Activated CD8-positive, alpha-beta memory T cell treated with anti-CD3 and anti-CD28 coated beads, Interleukin-2, amount 50 U/mL, for 48 hours (primary cell): Measurements from ENCODE around the gene GOLGA3.
"Not testable (repeated sequence)": the region's sequence is repeated elsewhere in the genome, so short reads cannot be mapped to it uniquely, and the experiment has no call there.

Experiments
- DNase-seq: peaks from one replicate; pipeline ENCODE4 v3.0.0-alpha.2; 2020

GOLGA3 gene

GRCh38 chr12:132814232-132814631 lies 14.4 kb downstream of the GOLGA3 start:
- DNase-seq, result no peak

GRCh38 chr12:132813443-132813842 lies 15.2 kb downstream of the GOLGA3 start:
- no peak for DNase-seq

DNA sequence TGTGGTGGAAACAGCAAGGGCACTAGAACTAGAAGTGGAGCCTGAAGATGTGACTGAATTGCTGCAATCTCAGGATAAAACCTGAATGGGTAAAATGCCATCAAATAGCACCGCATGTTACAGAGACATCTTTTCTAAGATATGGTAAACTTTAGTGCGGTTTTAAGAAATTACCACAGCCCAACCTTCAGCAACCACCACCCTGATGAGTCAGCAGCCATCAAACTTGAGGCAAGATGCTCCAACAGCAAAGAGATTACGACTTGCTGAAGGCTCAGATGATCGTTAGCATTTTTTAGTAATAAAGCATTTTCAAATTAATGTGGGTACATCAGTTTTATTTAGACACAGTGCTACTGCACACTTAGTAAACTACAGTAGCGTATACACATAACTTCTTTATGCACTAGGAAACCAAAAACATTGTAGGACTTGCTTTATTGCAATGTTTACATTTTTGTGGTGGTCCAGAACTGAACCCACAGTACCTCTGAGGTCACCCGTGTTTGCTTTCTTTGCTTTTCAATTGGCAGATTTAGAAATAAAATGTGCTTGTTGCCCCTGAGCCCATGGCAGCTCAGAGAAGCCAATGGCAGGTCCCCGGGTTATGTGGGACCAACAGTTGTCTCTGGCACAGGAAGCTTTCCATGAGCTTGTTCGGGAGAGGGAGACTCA lies 15.9 kb downstream of the GOLGA3 start:
- no peak for DNase-seq

DNA sequence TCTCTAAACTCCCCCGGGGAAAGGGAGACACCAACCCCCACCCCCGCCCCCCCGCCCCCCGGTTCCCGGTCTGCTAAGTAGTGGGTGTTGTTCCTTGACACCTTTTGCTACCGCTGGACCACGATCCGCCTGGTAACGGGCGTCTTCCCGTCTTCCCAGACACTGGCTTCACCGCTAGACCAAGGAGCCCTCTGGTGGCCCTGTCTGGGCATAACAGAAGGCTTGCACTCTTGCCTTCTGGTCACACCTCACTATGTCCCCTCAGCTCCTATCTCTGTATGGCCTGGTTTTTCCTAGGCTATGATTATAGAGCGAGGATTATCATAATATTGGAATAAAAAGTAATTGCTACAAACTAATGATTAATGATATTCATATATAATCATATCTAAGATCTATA lies 19.3 kb downstream of the GOLGA3 start:
- DNase-seq, result not testable (repeated sequence)

DNA sequence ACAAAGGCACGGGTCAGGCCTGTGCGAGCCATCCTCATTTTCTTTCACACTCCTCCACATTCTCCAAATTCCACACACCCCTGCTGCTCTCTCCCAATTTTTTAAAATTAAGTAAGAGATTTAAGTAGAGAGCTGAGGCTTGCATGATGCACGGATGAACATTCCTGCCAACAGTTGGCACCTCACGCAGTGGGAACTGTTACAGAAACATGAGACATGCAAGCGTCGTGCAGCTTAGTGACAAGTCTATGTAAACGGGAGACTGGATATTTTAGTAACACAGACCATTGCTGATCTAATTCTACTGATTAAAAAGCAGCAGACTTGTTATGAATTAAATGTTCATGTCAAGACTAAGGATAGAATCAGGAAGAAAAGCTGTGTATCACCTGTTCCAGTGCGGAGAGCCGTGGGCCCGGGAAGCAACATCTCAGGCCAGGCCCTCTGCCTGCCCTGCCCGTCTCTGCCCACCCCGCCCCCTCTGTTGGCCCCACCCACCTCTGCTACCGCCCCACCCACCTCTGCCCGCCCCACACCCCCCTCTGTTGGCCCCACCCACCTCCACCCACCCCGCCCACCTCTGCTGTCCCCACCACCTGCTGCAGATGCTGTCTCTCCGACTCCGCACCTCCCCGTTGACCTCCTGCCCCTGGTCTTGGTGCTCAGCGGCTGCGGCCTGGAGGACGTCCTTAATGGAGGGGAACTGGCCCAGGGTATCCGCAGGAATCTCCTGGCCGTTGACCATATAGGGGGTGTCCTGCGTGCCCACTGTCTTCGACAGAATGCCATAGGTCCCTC lies 21.2 kb downstream of the GOLGA3 start:
- no peak for DNase-seq

DNA sequence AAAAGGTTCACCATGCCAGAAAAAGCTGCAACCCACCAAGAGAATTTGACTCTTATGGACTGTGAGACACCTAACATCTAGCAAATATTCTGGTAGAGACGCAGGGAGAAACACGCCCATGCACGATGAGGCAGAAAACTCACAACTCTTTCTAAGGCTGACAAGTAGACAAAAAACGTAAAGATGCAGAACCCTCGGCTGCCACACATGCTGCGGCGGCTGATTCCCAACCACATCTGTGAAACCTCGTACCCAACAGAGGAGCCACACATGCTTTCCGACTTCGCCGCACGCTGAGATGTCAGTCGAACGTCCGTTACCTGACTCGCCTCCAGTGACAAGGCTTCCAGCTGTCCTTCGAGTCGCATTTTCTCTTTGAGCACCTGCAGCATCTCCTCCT lies 21.8 kb downstream of the GOLGA3 start:
- peak; percentile 66 for DNase-seq

DNA sequence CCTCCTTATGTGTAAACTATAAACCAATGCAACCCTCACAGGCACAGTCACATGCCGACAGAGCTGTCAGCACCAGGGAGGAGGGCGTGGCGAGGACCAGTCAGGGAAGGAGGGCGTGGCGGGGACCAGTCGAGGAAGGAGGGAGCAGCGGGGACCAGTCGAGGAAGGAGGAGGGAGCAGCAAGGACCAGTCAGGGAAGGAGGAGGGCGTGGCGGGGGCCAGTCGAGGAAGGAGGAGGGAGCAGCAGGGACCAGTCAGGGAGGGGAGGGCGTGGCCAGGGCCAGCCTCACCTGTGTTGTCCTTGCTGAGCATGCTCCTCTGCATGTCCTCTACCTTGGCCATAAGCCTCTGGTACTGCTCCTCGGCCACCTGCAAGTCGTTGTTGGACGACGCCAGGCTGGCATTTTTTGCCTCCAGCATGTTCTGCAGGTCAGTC lies 24.2 kb downstream of the GOLGA3 start:
- no peak for DNase-seq

DNA sequence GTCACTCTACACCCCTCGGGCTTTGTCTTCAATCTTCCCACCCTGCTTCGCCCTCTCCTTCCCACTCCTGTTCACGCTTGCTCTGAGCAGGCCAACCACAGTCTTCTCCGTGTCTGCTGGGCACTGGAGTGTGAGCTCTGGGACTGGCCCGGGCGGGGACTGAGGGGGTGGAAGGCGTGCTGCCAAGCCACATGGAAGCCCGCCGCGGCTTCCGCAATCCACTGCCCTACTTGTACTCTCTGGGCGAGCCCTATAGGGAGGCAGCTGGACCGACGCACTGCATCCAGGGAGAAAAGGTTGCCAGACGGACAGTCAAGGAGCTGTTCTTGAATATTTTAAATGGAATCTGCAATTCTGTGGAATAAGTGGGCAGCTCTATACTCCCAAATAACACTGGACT lies 24.8 kb downstream of the GOLGA3 start:
- DNase-seq, result no peak

- DNase-seq, result no peak
These were observed 25.5 kb downstream of the GOLGA3 start for GRCh38 chr12:132803125-132803524.

GRCh38 chr12:132801741-132802140 lies 26.9 kb downstream of the GOLGA3 start:
- DNase-seq, result no peak

DNA sequence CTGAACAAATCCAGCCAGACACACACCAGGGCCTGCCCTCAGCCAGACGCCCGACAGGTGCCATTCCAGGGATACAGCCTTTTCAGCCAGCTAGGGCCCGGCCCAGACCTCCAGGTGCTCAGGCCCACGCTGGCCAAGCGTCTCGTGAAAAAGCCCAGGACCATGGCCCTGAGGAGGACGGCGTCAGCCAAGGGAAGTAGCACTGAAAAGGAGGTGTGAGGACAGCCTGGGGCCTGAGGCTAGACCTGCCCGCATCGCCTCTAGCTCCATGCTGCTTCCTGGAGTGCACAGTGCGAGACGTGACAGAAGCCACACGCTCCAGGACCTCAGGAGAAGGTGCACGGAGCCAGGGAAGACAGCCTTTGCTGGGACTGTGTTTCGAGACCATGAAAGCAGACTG lies 29.8 kb downstream of the GOLGA3 start:
- no peak for DNase-seq

- no peak for DNase-seq
These were observed 30.7 kb downstream of the GOLGA3 start for GRCh38 chr12:132797820-132798570.

DNA sequence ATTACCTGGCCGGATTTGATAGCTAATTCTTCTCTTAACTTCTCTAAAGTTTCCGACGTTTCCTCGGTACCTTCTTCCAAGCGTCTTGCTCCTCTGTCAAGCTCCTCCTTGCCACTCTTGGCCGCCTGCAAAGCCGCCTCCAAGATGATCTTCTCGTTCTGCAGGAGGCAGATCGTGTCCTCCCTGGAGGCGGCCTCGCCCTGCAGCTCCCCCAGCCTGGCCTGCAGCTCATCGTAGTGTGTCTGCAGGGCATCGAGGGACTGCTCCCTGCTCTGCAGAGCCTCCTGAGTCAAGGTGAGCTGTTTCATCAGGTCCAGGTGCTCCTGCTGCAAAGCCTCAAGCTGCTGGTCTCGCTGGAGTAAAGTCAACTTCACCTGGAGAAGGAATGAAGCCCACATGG lies 32.8 kb downstream of the GOLGA3 start:
- no peak for DNase-seq

DNA sequence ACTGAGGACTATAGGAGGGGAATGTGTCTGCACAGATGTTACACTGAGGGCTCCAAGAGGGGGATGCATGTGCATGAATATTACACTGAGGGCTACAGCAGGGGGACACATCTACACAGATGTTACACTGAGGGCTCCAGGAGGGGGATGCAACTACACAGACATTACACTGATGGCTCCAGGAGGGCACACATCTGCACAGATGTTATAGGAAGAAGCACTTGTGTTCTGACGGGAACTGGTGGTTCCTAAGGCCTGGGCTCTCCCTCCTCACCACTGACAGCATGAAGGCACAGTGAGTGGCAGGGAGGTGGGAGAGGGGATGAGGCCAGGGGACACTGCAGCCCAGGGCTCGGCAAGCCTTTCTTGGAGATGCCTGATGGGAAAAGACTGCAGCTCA lies 36.7 kb downstream of the GOLGA3 start:
- DNase-seq, result not testable (repeated sequence)

DNA sequence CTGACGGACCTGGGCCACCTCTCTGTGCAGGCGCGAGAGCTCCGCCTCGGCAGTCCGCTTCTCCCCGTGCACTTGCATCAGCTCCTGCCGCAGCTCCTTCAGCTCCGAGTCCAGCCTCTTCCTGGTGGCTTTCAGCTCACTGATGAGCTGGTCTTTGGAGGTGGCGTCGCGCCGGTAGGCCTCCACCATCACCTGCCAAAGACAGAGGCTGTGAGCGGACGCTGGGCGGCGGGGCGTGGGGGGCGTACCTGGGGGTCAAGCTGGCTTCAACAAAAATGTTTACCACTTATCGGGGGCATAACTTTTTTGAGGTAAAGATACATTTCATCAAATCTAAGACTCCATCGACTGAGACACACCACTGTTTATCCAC lies 39.6 kb downstream of the GOLGA3 start:
- no peak for DNase-seq

DNA sequence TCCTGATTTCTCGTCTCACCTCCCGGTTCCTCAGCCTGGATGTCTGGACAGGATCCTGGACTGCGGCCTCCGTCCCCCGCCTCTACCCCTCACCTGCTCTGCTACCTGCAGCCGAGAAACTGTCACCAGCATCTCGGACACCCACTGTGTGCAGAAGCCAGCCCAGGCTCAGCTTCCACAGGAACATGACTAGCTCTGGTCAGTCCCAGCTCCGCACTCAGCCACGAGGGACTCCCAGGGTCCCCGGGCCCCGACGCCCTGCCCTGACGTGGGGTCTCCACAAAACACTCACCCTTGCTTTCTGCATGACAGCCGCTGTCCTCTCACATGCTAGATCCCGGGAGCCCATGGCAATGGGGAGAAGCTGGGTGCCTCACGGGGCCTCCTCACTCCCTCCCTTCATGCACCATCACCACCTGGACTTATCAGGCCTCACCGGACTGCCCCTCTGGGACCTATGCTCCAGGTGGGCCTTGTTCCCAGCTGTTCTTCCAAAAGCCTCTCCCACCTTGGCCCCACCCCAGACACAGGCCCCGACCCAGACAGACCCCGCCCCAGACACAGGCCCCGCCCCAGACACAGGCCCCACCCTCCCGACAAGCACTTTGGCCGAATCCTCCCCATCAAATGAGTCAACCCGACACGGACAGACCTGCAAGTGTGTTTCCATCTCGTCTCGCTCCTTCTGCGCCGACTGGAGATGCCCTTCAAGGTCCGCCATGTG lies 40.1 kb downstream of the GOLGA3 start:
- no peak for DNase-seq

- DNase-seq, result no peak
These were observed 40.8 kb downstream of the GOLGA3 start for GRCh38 chr12:132787877-132788276.

DNA sequence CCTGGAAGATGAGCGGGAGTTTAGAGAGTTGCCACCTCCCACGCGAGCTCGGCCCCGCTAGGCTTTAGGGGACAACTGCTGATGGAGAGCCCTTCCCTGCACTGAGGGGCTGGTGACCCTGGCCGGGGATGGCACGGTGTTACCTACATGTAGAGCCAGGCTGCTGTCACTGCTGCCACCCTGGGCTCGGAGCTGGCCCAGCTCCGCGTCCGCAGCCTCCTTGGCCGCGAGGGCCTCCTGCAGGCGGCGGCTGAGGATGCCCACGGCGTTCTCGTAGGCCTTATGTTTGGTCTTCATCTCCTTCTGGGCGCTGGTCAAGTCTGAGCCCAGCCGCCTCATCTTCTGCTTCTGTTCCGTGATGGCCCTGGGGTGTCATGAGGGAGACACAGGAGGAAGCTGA lies 42.5 kb downstream of the GOLGA3 start:
- no peak for DNase-seq

- DNase-seq, result no peak
These were observed 44.1 kb downstream of the GOLGA3 start for GRCh38 chr12:132784580-132784979.

DNA sequence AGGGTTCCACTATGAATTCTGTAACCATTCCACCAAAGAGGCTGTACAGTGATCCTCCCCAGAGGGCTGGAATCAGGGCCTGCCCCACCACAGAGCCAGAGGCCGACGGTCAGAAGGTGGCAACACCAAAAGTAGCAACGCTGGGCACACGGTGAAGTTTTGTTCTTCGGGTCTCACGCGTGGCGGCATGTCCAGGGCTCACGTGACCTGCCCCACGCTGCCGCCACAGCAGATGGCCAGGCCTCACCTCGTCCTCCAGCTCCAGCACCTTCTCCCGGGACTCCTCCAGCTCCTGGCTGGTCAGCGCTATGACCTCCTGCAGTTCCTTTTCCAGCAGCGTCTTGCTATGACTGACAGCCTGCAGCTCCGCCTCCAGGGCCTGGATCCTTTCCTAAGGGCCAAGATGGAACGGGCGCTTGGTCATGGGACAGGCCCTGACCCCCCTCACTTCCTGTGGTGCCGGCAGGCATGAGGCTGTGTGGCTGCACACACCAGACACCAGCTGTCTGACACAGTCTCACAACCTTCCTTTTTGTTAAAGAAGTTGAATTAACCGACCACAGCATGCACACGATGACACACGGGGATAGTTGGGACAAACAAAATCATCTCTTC lies 44.6 kb downstream of the GOLGA3 start:
- no peak for DNase-seq

- no peak for DNase-seq
These were observed 46.7 kb downstream of the GOLGA3 start for GRCh38 chr12:132781938-132782337.

DNA sequence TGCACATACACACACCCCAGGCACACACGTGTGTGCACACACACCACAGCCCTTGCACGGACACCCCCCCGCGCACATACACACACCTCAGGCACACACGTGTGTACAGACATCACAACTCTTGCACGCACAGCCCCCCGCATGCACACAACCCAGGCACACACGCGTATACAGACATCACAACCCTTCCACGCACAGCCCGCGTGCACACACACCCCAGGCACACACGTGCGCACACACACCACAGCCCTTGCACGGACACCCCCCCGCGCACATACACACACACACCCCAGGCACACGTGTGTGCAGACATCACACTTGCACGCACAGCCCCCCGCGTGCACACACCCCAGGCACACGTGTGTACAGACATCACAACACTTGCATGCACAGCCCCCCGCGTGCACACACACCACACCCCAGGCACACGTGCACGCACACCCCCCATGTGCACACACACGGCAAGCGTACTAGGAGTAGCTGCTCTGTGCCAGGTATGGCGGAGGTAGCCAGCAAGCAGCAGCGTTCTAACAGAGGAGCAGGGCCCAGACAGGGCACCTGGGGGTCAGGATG lies 48.8 kb downstream of the GOLGA3 start:
- DNase-seq, result no peak
